GM15510 (cell line): ENCODE data around the gene RBM26.

ENCODE experiments used
- POLR2A ChIP-seq: IDR thresholded peaks from 3 replicates; pipeline ENCODE4 v1.6.1; 2011; ENCODE audit warnings: borderline replicate concordance; ENCODE audit not compliant: insufficient read length; ENCODE audit errors: extremely low read depth

The RBM26 gene

GRCh38 chr13:79282508-79282907 is 123.5 kb downstream of the RBM26 start:
- no peak for TF ChIP-seq POLR2A

GRCh38 chr13:79281339-79281747 is 124.7 kb downstream of the RBM26 start:
- no peak for TF ChIP-seq POLR2A

DNA sequence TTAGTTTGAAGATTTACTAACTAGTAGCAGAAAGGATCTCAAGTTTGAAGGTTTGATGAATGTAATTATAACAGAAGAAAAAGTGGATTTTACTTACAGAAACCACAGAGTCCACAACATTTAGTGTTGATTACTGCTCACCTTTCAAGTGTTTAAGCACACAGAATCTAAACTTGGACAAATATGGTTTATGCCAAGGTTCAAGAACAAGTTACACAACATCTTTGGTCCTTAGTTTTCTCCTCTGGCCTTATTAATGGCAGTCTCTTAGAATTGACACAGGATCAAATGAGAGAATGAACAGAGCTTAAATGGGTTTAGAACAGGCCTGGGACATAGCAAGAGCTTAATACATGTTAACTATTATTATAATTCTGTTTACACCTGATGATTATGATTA is 133.0 kb downstream of the RBM26 start:
- no peak for TF ChIP-seq POLR2A

DNA sequence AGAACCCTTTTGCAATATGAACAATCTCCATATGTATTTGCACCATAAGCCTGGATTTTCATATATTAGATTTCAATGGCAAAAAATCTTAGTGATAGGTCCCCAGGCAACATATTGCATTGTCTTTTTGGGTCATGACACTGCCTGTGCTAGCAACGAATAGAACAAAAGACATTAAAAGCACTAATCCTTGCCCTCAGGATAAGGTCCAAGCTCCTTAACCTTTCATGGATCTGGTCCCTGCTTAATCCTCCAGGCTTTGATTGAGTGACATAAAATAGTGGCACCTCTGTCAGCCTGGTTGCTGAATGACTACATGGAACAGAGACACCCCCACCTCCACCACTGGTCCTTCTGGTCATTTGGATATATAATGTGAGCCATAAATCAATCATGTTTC is 134.4 kb downstream of the RBM26 start:
- TF ChIP-seq POLR2A: no peak

GRCh38 chr13:79270859-79271258 is 135.2 kb downstream of the RBM26 start:
- no peak for TF ChIP-seq POLR2A
